Activated CD8-positive, alpha-beta memory T cell treated with anti-CD3 and anti-CD28 coated beads for 24 hours (primary cell): ENCODE measurements around the gene FBXO7.
"Not testable (repeated sequence)": the region's sequence is repeated elsewhere in the genome, so short reads cannot be mapped to it uniquely, and the experiment has no call there.

Experiments used
- DNase-seq: peaks from one replicate; pipeline ENCODE4 v3.0.0-alpha.2; 2020

The FBXO7 gene

DNA sequence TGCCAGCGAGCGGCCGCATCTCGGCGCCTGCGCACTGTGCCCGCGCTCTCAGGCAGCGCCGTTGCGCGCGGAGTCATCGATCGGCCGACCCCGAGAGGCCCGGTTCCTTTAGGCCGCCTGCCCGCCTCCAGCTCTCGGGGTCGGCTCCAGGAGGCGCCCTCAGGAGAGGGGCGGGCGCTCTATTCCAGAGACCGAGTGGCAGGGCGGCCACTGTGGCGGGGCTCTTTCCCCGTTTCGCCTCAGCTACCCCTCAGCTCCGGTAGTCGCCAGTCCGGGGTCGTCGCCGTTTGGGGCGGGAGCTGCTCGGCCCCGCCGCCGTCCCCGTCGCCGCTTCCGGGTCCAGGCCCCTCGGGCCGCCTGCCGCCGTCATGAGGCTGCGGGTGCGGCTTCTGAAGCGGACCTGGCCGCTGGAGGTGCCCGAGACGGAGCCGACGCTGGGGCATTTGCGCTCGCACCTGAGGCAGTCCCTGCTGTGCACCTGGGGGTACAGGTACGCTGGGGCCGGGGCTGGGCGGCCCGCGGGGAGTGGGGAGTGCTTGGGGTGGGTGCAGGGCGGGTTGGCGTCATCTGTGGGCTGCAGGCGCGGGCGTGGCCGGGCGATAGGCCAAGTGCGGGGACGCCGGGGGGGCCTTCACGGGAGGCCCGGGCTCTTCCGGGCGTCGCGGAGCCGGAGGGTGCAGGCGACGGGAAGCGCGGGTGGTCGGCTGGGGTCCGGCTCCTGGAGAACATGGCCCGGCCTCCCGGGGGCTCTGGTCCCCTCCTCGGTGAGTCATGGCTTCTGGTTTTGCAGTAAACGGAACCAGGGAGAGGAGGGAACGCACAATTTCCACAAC lies at the start of gene FBXO7:
TSS of gene FBXO7 (plus strand) at position 177 of the 833 bp plus-strand sequence. CDS start at position 369, 192 bp downstream.
- peak; percentile 94 for DNase-seq

DNA sequence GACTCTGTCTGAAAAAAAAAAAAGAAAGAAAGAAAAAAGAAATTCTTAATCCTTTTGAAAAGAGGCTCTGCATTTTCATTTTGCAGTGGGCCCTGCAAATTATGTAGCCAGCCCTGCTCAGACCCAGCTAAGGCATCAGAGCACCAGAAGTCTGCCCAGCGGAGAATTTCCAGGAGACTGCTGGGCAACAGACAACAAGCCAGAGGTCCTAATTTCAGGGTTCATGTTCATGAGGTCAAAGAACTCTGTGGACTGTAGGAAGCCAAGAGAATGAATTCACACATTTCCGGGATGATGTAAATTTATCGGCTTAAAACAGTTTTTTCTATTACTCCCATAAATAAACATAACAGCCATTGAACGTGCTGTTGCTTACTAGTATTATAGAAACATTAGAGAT lies 47.7 kb upstream of the FBXO7 start:
- DNase-seq, result no peak

- no peak for DNase-seq
Measured at GRCh38 chr22:32430352-32430751, 44.3 kb upstream of the FBXO7 start.

DNA sequence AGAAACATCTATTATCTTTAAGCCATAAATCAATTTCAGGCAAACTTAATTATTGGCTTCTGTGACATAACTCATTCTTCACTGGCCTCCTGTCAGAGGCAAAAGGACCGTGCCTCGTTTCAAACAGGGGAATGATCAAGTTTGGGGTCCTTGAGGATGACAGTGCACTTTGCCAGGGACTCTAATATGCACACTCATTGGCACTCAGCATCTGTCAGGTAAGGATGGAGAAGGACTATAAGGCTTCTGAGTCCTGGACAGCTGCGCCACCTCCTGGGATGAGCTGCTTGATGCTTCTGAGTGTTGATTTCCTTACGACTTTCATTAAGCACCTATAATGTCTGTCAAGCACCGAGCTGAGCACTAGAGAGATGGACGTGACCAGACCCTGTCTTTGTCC lies 30.5 kb upstream of the FBXO7 start:
- no peak for DNase-seq

DNA sequence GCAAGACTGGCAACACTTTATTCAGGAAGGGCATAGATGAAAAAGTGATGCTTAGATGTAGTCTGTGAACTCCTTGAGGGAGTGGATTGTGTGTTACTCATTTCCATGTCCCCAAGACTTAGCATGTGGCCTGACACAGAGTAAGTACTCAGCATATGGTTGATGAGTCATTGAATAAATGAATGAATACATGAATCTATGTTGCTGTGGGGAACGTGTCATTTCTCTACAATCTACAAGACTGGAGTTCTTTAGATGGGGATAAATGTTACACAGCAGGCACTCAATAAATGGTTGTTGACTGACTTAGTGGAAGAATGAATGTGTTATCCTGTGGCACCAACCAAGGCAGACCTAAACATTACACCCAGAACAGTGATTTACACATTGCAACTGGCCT lies 28.3 kb upstream of the FBXO7 start:
- DNase-seq, result no peak

DNA sequence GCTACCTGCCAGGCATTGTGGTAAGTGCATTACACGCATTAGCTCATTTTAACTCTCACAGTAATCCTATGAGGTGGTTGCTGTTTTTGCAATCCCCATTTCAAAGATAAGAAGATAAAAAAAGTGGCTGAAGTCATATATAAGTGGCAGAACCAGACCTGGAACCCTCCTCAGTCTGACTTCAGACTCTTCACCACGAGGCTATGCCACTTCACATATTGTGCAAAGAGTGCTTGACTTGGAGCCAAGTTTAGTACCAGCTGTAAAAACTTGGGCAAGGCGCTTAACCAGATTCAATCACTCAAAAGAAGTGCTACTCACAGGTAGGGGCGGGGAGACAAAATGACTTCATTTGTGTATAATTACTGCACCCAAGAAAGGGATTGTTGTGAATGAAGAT lies 25.6 kb upstream of the FBXO7 start:
- DNase-seq, result no peak

DNA sequence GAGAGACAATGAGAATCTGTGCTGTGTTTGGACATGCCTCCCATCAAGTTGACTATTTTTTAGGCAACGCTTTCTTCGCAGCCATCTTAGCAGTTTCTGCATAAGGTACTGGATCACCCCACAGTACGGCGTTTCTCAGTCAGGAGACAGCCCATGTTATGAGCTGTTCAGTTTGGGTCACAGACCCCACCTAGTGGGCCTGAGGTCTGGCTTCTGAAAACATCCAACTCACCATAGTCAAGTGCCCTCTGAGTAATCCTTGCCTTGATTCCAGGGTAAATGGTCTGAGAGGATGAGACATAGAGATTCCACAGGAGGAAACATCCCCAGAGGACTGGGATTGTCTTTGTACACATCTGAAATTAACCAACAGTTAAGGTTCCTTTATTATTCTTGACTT lies 17.6 kb upstream of the FBXO7 start:
- no peak for DNase-seq

DNA sequence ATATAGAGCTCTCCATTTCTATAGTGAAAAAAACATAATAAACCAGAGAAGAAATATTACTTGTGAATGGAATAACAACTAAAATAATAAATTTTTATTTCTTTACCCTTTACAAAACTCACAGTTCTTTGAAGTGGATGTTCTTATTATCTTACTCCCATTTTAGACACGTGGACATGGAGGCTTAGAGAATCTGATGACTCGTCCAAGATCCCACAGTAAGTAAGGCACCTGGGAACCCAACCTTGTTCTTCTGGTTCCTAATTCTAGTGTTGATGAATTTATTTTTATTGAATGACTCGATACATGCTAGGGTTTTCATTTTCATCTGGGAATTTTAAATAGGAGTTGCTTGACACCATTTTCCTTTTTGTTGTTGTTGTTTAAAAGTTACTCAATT lies 12.2 kb upstream of the FBXO7 start:
- DNase-seq, result no peak

GRCh38 chr22:32465661-32466060 lies 8.9 kb upstream of the FBXO7 start:
- DNase-seq, result no peak

DNA sequence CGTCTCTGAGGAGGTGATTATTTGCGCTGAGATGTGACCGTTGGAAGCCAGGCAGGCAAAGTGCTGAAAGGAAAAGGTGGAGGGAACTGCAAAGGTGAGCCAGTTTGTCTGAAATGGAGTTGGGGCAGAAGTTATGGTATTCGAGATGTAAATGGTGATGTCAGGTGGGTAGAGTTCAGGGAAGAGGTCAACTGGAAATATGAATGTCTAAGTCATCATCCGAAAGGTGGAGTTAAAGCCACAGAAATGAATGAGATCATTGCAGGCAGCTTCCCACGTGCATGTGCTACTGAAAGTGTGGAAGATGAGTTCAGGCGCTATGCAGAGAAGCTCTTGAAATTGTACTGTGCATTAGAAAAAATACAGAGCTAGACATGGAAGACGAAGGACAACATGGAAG lies 8.1 kb upstream of the FBXO7 start:
- DNase-seq, result no peak

DNA sequence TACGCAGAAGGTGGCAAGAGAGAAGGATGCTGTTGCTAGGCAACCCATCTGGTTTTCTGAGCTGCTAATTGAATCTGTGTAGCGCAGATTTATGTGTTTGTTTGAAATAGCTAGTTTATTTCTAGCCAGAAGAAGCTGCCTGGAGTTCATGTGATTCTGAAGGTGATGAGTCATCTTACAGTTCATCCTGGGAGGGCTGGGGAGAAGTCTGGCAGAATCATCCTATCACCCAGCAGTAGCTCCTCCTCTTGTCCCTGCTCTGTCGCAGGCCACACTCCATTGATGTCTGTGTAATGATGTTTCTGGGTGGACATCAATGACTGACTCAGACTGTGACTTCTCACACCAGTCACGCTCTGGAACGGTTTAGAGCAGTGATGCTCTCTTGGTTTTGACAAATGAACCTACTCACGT lies 4.8 kb upstream of the FBXO7 start:
- DNase-seq, result no peak

GRCh38 chr22:32473388-32473952 lies 1.1 kb upstream of the FBXO7 start:
- peak; percentile 71 for DNase-seq

DNA sequence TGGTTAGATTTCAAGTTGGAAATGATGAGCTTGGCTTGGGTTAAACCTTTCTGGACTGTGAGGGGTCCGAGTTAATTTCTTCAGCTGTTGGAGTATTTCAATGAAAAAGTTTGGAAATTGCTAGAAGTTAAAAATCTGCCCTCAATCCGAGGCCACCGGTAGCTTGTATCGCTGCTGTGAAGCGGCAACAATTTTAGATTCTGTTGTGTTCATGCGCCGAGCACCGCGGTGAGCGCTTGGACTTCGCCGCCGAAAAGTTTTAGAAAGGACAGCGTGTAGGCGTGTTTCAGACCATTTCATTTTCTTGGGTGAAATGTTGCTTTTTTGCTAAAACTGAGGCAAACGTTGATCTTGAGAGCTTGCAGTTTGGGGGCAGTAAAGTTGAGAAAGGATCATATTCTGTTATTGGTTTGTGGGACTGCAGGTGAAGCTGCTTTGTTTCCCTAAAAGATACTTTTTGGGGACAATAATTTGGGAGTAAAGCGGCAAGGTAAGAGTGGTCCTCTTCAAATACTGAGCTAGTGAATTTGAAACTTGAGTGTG lies 928 bp downstream of the FBXO7 start:
- DNase-seq, result no peak

DNA sequence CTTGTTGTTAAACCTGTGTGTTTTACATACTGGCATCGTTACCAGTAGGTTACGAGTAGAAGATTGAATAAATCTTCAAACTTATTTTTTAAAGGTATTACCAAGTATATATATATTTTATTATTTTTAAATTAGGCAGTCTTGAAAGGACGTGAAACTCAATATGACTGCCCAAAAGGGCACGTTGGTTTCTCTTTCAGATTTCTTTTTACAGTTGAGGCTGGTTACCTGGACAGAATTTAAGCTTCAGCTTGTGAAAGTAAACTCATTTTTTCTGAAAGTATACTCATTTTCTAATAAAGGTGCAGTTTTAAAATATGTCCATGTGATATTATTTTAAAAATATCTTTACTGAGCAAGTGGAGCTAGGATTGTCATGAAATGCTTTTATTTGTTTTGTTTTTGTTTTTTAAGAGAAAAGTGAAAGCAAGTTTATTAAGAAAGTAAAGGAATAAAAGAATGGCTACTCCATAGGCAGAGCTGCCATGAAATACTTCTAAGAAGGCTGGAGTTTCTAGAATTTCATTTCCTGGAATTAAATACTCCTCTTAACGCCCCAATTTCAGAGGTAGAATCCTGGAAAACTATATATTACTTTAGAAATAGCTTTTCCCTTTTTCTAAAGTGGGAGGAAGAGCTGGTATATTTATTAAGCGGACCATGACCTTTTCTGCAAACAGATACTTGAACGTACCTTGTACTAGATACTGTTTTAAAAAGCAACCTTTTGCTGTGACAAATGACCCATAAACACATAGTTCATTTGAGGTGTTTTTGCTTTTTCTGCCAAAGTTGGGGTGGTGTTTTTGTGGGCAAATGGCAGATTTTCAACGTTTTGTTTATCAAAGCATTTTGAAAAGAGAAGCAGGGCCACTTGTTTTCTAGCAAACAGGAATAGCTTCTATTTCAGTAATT lies 1.9 kb downstream of the FBXO7 start:
- DNase-seq, result no peak

- DNase-seq, result no peak
Measured at GRCh38 chr22:32477596-32477995, 3.0 kb downstream of the FBXO7 start.

GRCh38 chr22:32478552-32478951 lies 3.9 kb downstream of the FBXO7 start:
- DNase-seq, result not testable (repeated sequence)

DNA sequence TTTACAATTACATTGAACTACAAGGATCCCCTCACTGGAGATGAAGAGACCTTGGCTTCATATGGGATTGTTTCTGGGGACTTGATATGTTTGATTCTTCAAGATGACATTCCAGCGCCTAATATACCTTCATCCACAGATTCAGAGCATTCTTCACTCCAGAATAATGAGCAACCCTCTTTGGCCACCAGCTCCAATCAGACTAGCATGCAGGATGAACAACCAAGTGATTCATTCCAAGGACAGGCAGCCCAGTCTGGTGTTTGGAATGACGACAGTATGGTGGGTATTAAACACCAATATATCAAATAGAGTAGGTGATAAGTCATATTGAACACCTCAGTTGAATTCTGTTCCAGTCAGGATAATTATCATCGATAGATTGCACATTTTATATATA lies 4.4 kb downstream of the FBXO7 start:
- no peak for DNase-seq

GRCh38 chr22:32480238-32480637 lies 5.6 kb downstream of the FBXO7 start:
- no peak for DNase-seq

DNA sequence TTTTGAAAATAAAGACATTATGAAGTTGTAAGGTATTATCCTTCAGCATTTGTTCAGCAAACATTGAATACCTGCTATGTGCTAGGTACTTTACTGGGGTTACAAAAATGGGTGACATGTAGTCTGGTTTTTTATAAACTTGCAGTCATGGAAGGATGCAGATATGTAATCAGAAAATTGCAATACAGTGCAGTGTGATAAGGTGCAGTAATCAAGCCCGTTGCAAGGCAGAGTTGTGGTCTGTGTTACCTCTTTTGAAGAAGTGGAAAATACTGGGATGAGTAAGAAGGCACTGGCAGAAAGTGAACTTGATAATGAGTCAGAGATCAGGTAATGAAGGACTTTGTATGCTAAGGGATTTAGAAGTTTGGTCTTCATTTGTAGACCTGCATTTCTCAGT lies 8.1 kb downstream of the FBXO7 start:
- no peak for DNase-seq

GRCh38 chr22:32486656-32487390 lies 12.2 kb downstream of the FBXO7 start:
- DNase-seq, result no peak

DNA sequence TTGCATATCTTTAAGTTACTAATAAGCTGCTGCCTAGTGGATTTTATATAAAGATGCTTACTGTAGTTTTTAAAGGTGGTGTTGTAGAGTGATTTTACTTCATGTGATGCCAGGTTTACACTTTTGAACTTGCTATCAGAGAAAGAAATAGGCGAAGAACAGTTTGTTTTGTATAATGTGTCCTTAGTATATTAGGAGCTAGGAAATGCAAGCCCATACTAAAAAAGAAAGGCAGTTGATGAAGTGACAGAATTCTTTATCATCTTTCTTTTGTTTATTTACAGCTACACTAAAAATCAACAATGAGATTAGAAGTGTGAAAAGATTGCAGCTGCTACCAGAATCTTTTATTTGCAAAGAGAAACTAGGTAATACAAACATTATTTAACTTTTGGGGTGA lies 12.8 kb downstream of the FBXO7 start:
- DNase-seq, result no peak

DNA sequence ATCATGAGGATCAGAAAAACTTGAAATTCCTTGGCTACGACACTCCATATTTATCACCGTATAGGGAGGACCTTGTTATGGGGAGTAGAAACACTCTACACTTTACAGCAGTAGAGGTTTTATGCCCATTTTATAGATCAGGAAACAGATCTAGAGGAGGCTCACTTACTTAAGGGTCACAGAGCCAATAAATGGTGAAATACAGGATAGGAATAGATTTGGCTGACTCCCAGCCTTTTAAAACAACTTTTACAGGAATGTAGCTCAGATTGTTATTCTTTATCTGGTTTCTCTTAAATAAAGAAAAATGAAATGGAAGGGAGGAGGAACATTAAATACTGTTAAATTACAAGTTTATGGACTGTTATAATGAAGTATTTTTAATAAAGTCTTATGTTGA lies 14.8 kb downstream of the FBXO7 start:
- no peak for DNase-seq

- no peak for DNase-seq
Measured at GRCh38 chr22:32490279-32490678, 15.7 kb downstream of the FBXO7 start.
